A549 (cell line): Measurements from ENCODE around the gene SLC12A2. TPM values are rescaled to one million over a fixed set of nuclear protein-coding genes. Genes with fewer than 3 reads are reported as not detected.

ENCODE experiments used
- ATAC-seq, 2 experiments: fragments of 200-7000 bp in 1 of 2; fragments of >200 bp in 1 of 2; cut with Nextera tagmentation in 1 of 2; cut with Tn5 transposase in 1 of 2; 3 replicates each; pipeline versions ENCODE4 v1.8.0 to v1.9.1; 2018 to 2020; ENCODE audit warnings: mild to moderate bottlenecking in 1 of 2, moderate library complexity in 1 of 2
- CTCF ChIA-PET: fragments of 300-600 bp; sonication (Branson Sonifier 250); formaldehyde crosslinking; extraction: SDS; loops from one replicate; lab custom pipeline; 2021; ENCODE audit warnings: antibody characterized with exemption, inconsistent platforms; lab: Yijun Ruan, JAX
- POLR2A ChIA-PET: fragments of 350-600 bp; formaldehyde crosslinking; extraction: SDS; loops from one replicate; lab custom pipeline; 2021; ENCODE audit warnings: antibody characterized with exemption, inconsistent platforms; lab: Yijun Ruan, JAX
- DNase-seq, 2 experiments: peaks; one replicate each; pipeline versions ENCODE4 v3.0.0 to v3.0.0-alpha.2; 2011 to 2016; ENCODE audit warnings: low read depth in 1 of 2, low spot score in 1 of 2
- FAIRE-seq: peaks from 2 replicates; lab custom pipeline; 2011; peaks lifted over from hg19 to GRCh38; lab: Jason Lieb, UNC
- H3K27ac ChIP-seq, 2 experiments: fragments of >200 bp; sonication (Bioruptor Twin); formaldehyde crosslinking; 3 replicates each; pipeline ENCODE4 v1.5.1; 2016 to 2017
- H3K4me1 ChIP-seq: fragments of >200 bp; sonication (Bioruptor Twin); formaldehyde crosslinking; 3 replicates; pipeline ENCODE4 v1.6.1; 2016
- H3K4me2 ChIP-seq: fragments of >200 bp; sonication (Bioruptor Twin); formaldehyde crosslinking; 3 replicates; pipeline ENCODE4 v1.6.1; 2016
- H3K4me3 ChIP-seq: fragments of >200 bp; sonication (Bioruptor Twin); formaldehyde crosslinking; 3 replicates; pipeline ENCODE4 v1.5.1; 2016
- H3K9me3 ChIP-seq: fragments of >200 bp; sonication (Bioruptor Twin); formaldehyde crosslinking; 3 replicates; pipeline ENCODE4 v1.6.1; 2016
- CBX8 ChIP-seq: fragments of 200-600 bp; sonication (generic); IDR thresholded peaks from 2 replicates; pipeline ENCODE4 v1.6.1; 2016
- CEBPB ChIP-seq, 2 experiments: fragments of >200 bp in 1 of 2; sonication (Bioruptor Twin) in 1 of 2; formaldehyde crosslinking in 1 of 2; IDR thresholded peaks; 2 replicates each; pipeline ENCODE4 v1.6.1; 2012 to 2016
- CHD2 ChIP-seq: fragments of 150-350 bp; IDR thresholded peaks from 2 replicates; pipeline ENCODE4 v1.6.1; 2014; ENCODE audit warnings: low read length; ENCODE audit not compliant: partially characterized antibody
- CHD4 ChIP-seq: fragments of 200-600 bp; sonication (generic); IDR thresholded peaks from 2 replicates; pipeline ENCODE4 v1.6.1; 2016; ENCODE audit warnings: antibody characterized with exemption, mild to moderate bottlenecking, borderline replicate concordance
- EHF ChIP-seq: fragments of 250-450 bp; sonication (Bioruptor Pico); IDR thresholded peaks from 2 replicates; pipeline ENCODE4 v1.5.0; 2020; ENCODE audit warnings: mild to moderate bottlenecking
- EP300 ChIP-seq, 2 experiments: fragments of >200 bp; sonication (Bioruptor Twin); formaldehyde crosslinking; IDR thresholded peaks; 2 replicates in 1 of 2; 3 replicates in 1 of 2; pipeline ENCODE4 v1.6.1; 2016 to 2017
- FOSL2 ChIP-seq, 2 experiments: fragments of 450-650 bp in 1 of 2; fragments of >200 bp in 1 of 2; sonication (Bioruptor Twin) in 1 of 2; formaldehyde crosslinking; IDR thresholded peaks; 2 replicates each; pipeline versions ENCODE4 v1.5.0 to v1.6.1; 2016 to 2020; ENCODE audit warnings: mild to moderate bottlenecking in 1 of 2, moderate library complexity in 1 of 2
- GATA3 ChIP-seq: IDR thresholded peaks from 2 replicates; pipeline ENCODE4 v1.6.1; 2012; ENCODE audit warnings: borderline replicate concordance
- HOXB5 ChIP-seq: fragments of 250-450 bp; sonication (Bioruptor Pico); IDR thresholded peaks from 2 replicates; pipeline ENCODE4 v1.5.0; 2020; ENCODE audit warnings: mild to moderate bottlenecking, moderate library complexity
- JUN ChIP-seq, 2 experiments: fragments of >200 bp; sonication (Bioruptor Twin); formaldehyde crosslinking; IDR thresholded peaks; 2 replicates in 1 of 2; 3 replicates in 1 of 2; pipeline ENCODE4 v1.6.1; 2016 to 2017
- JUNB ChIP-seq: fragments of >200 bp; sonication (Bioruptor Twin); formaldehyde crosslinking; IDR thresholded peaks from 2 replicates; pipeline ENCODE4 v1.6.1; 2016
- MAFK ChIP-seq: fragments of 450-650 bp; IDR thresholded peaks from 2 replicates; pipeline ENCODE4 v1.6.1; 2014; ENCODE audit not compliant: partially characterized antibody
- MAZ ChIP-seq: fragments of 150-350 bp; IDR thresholded peaks from 2 replicates; pipeline ENCODE4 v1.6.1; 2014; ENCODE audit warnings: antibody characterized with exemption, low read depth, low read length, borderline replicate concordance
- PHF8 ChIP-seq: fragments of 200-600 bp; sonication (generic); IDR thresholded peaks from 2 replicates; pipeline ENCODE4 v1.6.1; 2016; ENCODE audit warnings: low read depth, mild to moderate bottlenecking, antibody characterized with exemption, moderate library complexity, borderline replicate concordance
- POLR2A ChIP-seq: IDR thresholded peaks from 2 replicates; pipeline ENCODE4 v1.6.1; 2012; ENCODE audit warnings: mild to moderate bottlenecking, low read length
- RARB ChIP-seq: fragments of 250-450 bp; sonication (Bioruptor Pico); IDR thresholded peaks from 2 replicates; pipeline ENCODE4 v1.8.0; 2021; ENCODE audit warnings: mild to moderate bottlenecking, moderate library complexity
- SMC3 ChIP-seq: fragments of >200 bp; sonication (Bioruptor Twin); formaldehyde crosslinking; IDR thresholded peaks from 3 replicates; pipeline ENCODE4 v1.6.1; 2018; ENCODE audit warnings: inconsistent platforms
- TFCP2L1 ChIP-seq: fragments of 250-450 bp; sonication (Bioruptor Pico); IDR thresholded peaks from 2 replicates; pipeline ENCODE4 v1.5.0; 2021; ENCODE audit warnings: mild to moderate bottlenecking
- TP53 ChIP-seq: fragments of 250-450 bp; sonication (Bioruptor Pico); IDR thresholded peaks from 2 replicates; pipeline ENCODE4 v1.5.0; 2021; ENCODE audit warnings: mild to moderate bottlenecking, moderate library complexity
- ZC3H11A ChIP-seq: fragments of 450-650 bp; IDR thresholded peaks from 2 replicates; pipeline ENCODE4 v1.6.1; 2014; ENCODE audit warnings: antibody characterized with exemption, mild to moderate bottlenecking
- ZNF302 ChIP-seq: fragments of 250-450 bp; sonication (Bioruptor Pico); IDR thresholded peaks from 2 replicates; pipeline ENCODE4 v1.9.0; 2021; ENCODE audit warnings: inconsistent platforms, mild to moderate bottlenecking, moderate library complexity
- ZSCAN20 ChIP-seq: fragments of 250-450 bp; sonication (Bioruptor Pico); IDR thresholded peaks from 2 replicates; pipeline ENCODE4 v1.8.0; 2022; ENCODE audit warnings: mild to moderate bottlenecking, moderate library complexity
- WGBS: methylation state at CpG from one replicate; pipeline ENCODE4 v1.1.6; 2017; ENCODE audit errors: missing lambda C conversion rate; 5-methylcytosine and 5-hydroxymethylcytosine counted together
- polyA plus RNA-seq, 4 experiments: library from polyadenylated mRNA; depleted of rRNA in 3 of 4; stranded (reverse); fragments of >200 nt; fragmentation: RNase III in 1 of 4; extraction: RNeasy Plus Mini Kit Qiagen cat#74134 plus additional on column Dnase treatment in 1 of 4; gene quantifications; 2 replicates in 3 of 4; 3 replicates in 1 of 4; pipeline ENCODE4 v1.2.3, GENCODE V29; 2011 to 2017
- TF ChIP-seq, protein P1 (sequence below): IDR thresholded peaks from 2 replicates; pipeline ENCODE4 v1.6.1; 2012
- TF ChIP-seq, protein P2 (sequence below): fragments of >200 bp; sonication (Bioruptor Twin); formaldehyde crosslinking; IDR thresholded peaks from 3 replicates; pipeline ENCODE4 v1.5.1; 2016
- TF ChIP-seq, protein P3 (sequence below): IDR thresholded peaks from 2 replicates; pipeline ENCODE4 v1.6.1; 2012

SLC12A2 gene
- polyA plus RNA-seq, 2 of the 4 experiments (the other 2 are of a cell fraction), result 17.1 to 99.9 TPM

DNA sequence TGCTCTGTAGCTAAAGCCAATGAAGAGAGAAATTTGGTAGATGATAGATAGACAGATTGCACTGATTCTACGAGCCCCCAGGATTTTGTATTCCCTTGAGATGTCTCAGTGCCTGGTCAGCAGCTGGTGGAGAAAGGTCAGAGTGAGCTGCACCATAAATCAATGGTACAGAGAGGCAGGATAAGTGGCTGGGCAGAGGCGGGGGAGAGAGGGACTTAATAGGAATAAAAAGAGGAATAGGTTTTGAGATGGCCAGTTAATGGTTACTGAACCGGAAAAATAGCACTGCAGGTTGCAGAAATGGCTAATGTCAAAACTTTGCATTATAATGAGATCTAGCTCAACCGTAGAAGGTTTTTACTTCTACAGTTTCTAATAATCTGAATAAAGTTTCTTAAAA lies 47.9 kb upstream of the SLC12A2 start (continued):
- TF ChIP-seq MAZ, result no peak

DNA sequence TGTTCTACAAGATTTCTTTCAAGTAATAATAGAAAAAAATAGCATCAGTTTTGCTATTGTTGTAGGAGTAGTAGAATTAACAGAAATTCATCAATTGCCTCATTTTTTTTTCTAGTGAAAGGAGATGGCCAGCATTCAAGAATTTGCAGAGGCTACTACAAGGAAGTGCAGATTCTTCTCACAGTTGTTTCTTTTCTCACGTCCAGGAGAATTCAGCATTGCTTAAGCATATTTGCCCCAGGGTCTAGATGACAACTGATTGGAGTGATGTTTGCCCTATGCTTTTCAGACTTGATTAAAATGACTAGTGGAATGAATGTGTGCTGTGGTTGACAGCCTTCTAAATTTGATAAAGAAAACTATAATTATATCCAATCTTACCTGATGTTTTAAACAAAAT lies 46.6 kb upstream of the SLC12A2 start:
- POLR2A ChIA-PET, result no interaction called here
- ATAC-seq (peak; percentile 84 to 92), FAIRE-seq (peak; percentile 77), DNase-seq (peak; percentile 33 to 91)
- peaks cover 47% of the 10 kb centered on the region for H3K4me1 ChIP-seq
- peak overlapping the region; percentile 59 for H3K4me2 ChIP-seq
- peak overlapping the region; percentile 45 to 60; a peak in 4 of 6 replicates for H3K27ac ChIP-seq
- H3K9me3 ChIP-seq, result peaks cover 6% of the 10 kb centered on the region; the same call in 1 of the 3 replicates
- H3K4me3 ChIP-seq, result no peak overlapping the region
- 0% methylated on average over 1 of the region's 1 CpG for WGBS
- TF ChIP-seq MAFK (no peak), TFCP2L1 (no peak), EP300 (IDR thresholded peaks at IDR 0.05) (peak in 1 of 2 experiments; percentile 44; a peak in 1 of 5 replicates), RARB (CRISPR knock-in tag) (no peak), JUN (IDR thresholded peaks at IDR 0.05) (0 out of 5 replicates have a peak, but pooled peaks of 1 of the 2 experiments have one; percentile 32), CEBPB (IDR thresholded peaks at IDR 0.05) (peak; percentile 19 to 84; a peak in 2 of 4 replicates), GATA3 (peak; percentile 74), FOSL2 (IDR thresholded peaks at IDR 0.05) (no peak), FOSL2 (CRISPR knock-in tag; IDR thresholded peaks at IDR 0.05) (peak; percentile 18; the same call in 1 of the 2 replicates)
- TF ChIP-seq, protein P1, sequence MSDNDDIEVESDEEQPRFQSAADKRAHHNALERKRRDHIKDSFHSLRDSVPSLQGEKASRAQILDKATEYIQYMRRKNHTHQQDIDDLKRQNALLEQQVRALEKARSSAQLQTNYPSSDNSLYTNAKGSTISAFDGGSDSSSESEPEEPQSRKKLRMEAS, result 0 out of 2 replicates have a peak, but pooled peaks have one; percentile 25
- TF ChIP-seq, protein P2, sequence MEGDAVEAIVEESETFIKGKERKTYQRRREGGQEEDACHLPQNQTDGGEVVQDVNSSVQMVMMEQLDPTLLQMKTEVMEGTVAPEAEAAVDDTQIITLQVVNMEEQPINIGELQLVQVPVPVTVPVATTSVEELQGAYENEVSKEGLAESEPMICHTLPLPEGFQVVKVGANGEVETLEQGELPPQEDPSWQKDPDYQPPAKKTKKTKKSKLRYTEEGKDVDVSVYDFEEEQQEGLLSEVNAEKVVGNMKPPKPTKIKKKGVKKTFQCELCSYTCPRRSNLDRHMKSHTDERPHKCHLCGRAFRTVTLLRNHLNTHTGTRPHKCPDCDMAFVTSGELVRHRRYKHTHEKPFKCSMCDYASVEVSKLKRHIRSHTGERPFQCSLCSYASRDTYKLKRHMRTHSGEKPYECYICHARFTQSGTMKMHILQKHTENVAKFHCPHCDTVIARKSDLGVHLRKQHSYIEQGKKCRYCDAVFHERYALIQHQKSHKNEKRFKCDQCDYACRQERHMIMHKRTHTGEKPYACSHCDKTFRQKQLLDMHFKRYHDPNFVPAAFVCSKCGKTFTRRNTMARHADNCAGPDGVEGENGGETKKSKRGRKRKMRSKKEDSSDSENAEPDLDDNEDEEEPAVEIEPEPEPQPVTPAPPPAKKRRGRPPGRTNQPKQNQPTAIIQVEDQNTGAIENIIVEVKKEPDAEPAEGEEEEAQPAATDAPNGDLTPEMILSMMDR, result no peak
- CTCF ChIA-PET, result no interaction called here

DNA sequence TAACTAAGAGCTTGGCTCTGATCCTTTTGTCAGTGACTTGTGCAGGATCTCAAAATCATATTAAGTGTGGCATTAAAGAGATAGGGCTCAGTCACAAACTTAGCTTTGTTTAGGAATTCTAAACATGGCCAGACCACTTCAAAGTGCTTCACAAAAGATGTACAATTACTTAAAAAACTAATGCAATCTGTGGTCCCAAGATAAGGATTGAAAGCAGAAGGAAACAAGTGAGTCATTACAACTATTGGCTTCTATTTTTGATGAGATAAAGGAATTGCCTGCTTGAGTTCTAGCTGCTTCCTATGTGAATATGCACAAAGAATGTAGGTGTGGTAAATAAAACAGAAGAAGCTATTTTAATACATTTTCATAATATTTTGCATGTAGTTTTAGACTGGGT lies 44.9 kb upstream of the SLC12A2 start:
- ATAC-seq (peak in 1 of 2 experiments; percentile 65; a peak in 3 of 6 replicates), FAIRE-seq (no peak), DNase-seq (peak; percentile 3 to 58)
- Histone ChIP-seq H3K27ac (peak overlapping the region in 1 of 2 experiments; percentile 25; a peak in 1 of 6 replicates), H3K4me2 (peak overlapping the region; percentile 59)
- CTCF ChIA-PET, result interaction anchor here (0.9 to 1.0 kb wide), 2 partner anchors 13 to 51 kb away, joined by 3 to 4 read pairs; no protein-coding TSS in a partner anchor
- no peak for TF ChIP-seq HOXB5 (CRISPR knock-in tag)
- TF ChIP-seq SMC3, result no peak
- no peak for TF ChIP-seq FOSL2 (IDR thresholded peaks at IDR 0.05)
- peak; percentile 70 for TF ChIP-seq FOSL2 (CRISPR knock-in tag; IDR thresholded peaks at IDR 0.05)
- TF ChIP-seq GATA3, result peak; percentile 69; the same call in 1 of the 2 replicates
- TF ChIP-seq EP300 (IDR thresholded peaks at IDR 0.05), result no peak
- TF ChIP-seq JUNB, result 0 out of 2 replicates have a peak, but pooled peaks have one; percentile 13
- 0 out of 2 replicates have a peak, but pooled peaks have one; percentile 23 for TF ChIP-seq EHF
- TF ChIP-seq, all 56 proteins: peak for 4
- H3K4me3 ChIP-seq, result no peak overlapping the region
- H3K4me1 ChIP-seq, result peaks cover 47% of the 10 kb centered on the region
- H3K9me3 ChIP-seq, result no peaks in the 10 kb centered on the region
- POLR2A ChIA-PET, result interaction anchor here (0.9 kb wide), 1 partner anchor 44 kb away, joined by 3 read pairs; no protein-coding TSS in a partner anchor

DNA sequence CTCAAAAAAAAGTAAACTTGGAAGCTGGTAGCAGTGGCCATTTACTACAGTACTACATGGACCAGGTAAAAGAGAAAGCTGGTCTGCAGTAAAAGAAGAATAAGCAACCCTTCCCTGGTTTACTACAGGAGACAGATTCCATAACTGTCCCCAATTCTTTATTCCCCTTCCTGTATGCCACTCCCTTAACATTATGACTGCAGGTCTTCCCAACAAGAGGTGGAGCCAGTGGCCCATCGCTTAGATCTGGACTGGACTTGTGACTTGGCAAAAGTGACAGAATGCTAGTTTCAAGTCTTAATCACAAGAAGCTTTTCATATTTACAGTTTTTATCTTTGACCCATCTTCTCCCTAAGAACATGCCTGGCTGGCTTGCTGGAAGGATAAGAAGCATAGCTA lies 42.6 kb upstream of the SLC12A2 start:
- WGBS, result 85% methylated on average over 1 of the region's 1 CpG
- no peak for ATAC-seq
- DNase-seq, result peak in 1 of 2 experiments; percentile 21
- H3K4me1 ChIP-seq, result peaks cover 42% of the 10 kb centered on the region
- CTCF ChIA-PET, result interaction anchor here (0.9 kb wide), 1 partner anchor 166 kb away, joined by 3 read pairs; no protein-coding TSS in a partner anchor
- H3K27ac ChIP-seq, result no peak overlapping the region
- H3K4me2 ChIP-seq, result no peak overlapping the region
- no peak for FAIRE-seq
- POLR2A ChIA-PET, result no interaction called here
- no peaks in the 10 kb centered on the region for H3K9me3 ChIP-seq
- TF ChIP-seq ZNF302 (CRISPR knock-in tag) (no peak), POLR2A (no peak), ZC3H11A (no peak), SMC3 (no peak), PHF8 (no peak), CHD4 (no peak), ZSCAN20 (no peak), TP53 (CRISPR knock-in tag) (no peak), CBX8 (no peak), CHD2 (no peak)
- TF ChIP-seq, protein P3, sequence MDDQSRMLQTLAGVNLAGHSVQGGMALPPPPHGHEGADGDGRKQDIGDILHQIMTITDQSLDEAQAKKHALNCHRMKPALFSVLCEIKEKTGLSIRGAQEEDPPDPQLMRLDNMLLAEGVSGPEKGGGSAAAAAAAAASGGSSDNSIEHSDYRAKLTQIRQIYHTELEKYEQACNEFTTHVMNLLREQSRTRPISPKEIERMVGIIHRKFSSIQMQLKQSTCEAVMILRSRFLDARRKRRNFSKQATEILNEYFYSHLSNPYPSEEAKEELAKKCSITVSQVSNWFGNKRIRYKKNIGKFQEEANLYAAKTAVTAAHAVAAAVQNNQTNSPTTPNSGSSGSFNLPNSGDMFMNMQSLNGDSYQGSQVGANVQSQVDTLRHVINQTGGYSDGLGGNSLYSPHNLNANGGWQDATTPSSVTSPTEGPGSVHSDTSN, result no peak
- H3K4me3 ChIP-seq, result no peak overlapping the region
